Activated CD8-positive, alpha-beta memory T cell treated with anti-CD3 and anti-CD28 coated beads, Interleukin-2, amount 50 U/mL, for 4 hours (primary cell): ENCODE results near the gene ARHGAP25.

Source experiments
- DNase-seq: peaks from one replicate; pipeline ENCODE4 v3.0.0-alpha.2; 2020

ARHGAP25 gene

GRCh38 chr2:68719912-68720311, 14.7 kb upstream of the ARHGAP25 start:
- no peak for DNase-seq

- no peak for DNase-seq
These were observed 13.9 kb upstream of the ARHGAP25 start for GRCh38 chr2:68720665-68721064.

GRCh38 chr2:68721482-68722101, 13.0 kb upstream of the ARHGAP25 start:
- DNase-seq: no peak

- no peak for DNase-seq
These were observed 11.9 kb upstream of the ARHGAP25 start for GRCh38 chr2:68722712-68723111.

GRCh38 chr2:68723181-68723580, 11.4 kb upstream of the ARHGAP25 start:
- DNase-seq: no peak

- DNase-seq: no peak
These were observed 8.5 kb upstream of the ARHGAP25 start for GRCh38 chr2:68726100-68726499.

- peak; percentile 79 for DNase-seq
These were observed 7.8 kb upstream of the ARHGAP25 start for GRCh38 chr2:68726608-68727367.

GRCh38 chr2:68727683-68728375, 6.8 kb upstream of the ARHGAP25 start:
- no peak for DNase-seq

- no peak for DNase-seq
These were observed 3.8 kb upstream of the ARHGAP25 start for GRCh38 chr2:68730828-68731227.

- DNase-seq: no peak
These were observed 2.3 kb upstream of the ARHGAP25 start for GRCh38 chr2:68732036-68732932.

- DNase-seq: no peak
These were observed 1.2 kb upstream of the ARHGAP25 start for GRCh38 chr2:68733365-68733764.

- no peak for DNase-seq
These were observed 435 bp upstream of the ARHGAP25 start for GRCh38 chr2:68734176-68734575.

GRCh38 chr2:68736086-68736485, 1.5 kb downstream of the ARHGAP25 start:
- DNase-seq: no peak

- peak; percentile 45 for DNase-seq
These were observed 3.1 kb downstream of the ARHGAP25 start for GRCh38 chr2:68737711-68738110.

- DNase-seq: no peak
These were observed 4.4 kb downstream of the ARHGAP25 start for GRCh38 chr2:68738906-68739594.

- DNase-seq: no peak
These were observed 5.2 kb downstream of the ARHGAP25 start for GRCh38 chr2:68739595-68740399.

GRCh38 chr2:68740400-68740914, 5.8 kb downstream of the ARHGAP25 start:
- no peak for DNase-seq

GRCh38 chr2:68741238-68741637, 6.6 kb downstream of the ARHGAP25 start:
- DNase-seq: no peak

- DNase-seq: no peak
These were observed 7.2 kb downstream of the ARHGAP25 start for GRCh38 chr2:68741805-68742306.

GRCh38 chr2:68742626-68743415, 8.2 kb downstream of the ARHGAP25 start:
- DNase-seq: no peak
